ENCODE data around the gene ITGB2.

The ITGB2 gene

GRCh38 chr21:44932408-44933181, 11.9 kb upstream of the ITGB2 start:
- DNase-seq (ENCODE audit: low read depth), result peak; percentile 68
- TF ChIP-seq POLR2A (IDR thresholded peaks at IDR 0.05; ENCODE audit: extremely low read depth, insufficient read length) (no peak), CTCF (IDR thresholded peaks at IDR 0.05; ENCODE audit: low read depth, low read length) (peak; percentile 46)
- no peak overlapping the region for H3K4me3 ChIP-seq (ENCODE audit: low read depth, low read length)

GRCh38 chr21:44931501-44932407, 11.1 kb upstream of the ITGB2 start:
- TF ChIP-seq MAX (IDR thresholded peaks at IDR 0.05; ENCODE audit: low read depth, low read length) (no peak), CTCF (IDR thresholded peaks at IDR 0.05; ENCODE audit: low read depth, low read length) (no peak), POLR2A (IDR thresholded peaks at IDR 0.05; ENCODE audit: extremely low read depth, insufficient read length) (no peak), MYC (IDR thresholded peaks at IDR 0.05; ENCODE audit: low read depth, low read length) (no peak)
- no peak for DNase-seq (ENCODE audit: low read depth)
- H3K4me3 ChIP-seq (ENCODE audit: low read depth, low read length), result peak overlapping the region; percentile 16

GRCh38 chr21:44931137-44931500, 10.4 kb upstream of the ITGB2 start:
- H3K4me3 ChIP-seq (ENCODE audit: low read depth, low read length), result no peak overlapping the region
- TF ChIP-seq CTCF (IDR thresholded peaks at IDR 0.05; ENCODE audit: low read depth, low read length) (no peak), MYC (IDR thresholded peaks at IDR 0.05; ENCODE audit: low read depth, low read length) (no peak; the same call in 1 of the 2 replicates), MAX (IDR thresholded peaks at IDR 0.05; ENCODE audit: low read depth, low read length) (no peak), POLR2A (IDR thresholded peaks at IDR 0.05; ENCODE audit: extremely low read depth, insufficient read length) (no peak)
- peak; percentile 95 for DNase-seq (ENCODE audit: low read depth)

GRCh38 chr21:44930543-44930981, 9.9 kb upstream of the ITGB2 start:
- TF ChIP-seq MYC (IDR thresholded peaks at IDR 0.05; ENCODE audit: low read depth, low read length) (peak; percentile 13; the same call in 1 of the 2 replicates), MAX (IDR thresholded peaks at IDR 0.05; ENCODE audit: low read depth, low read length) (no peak), POLR2A (IDR thresholded peaks at IDR 0.05; ENCODE audit: extremely low read depth, insufficient read length) (no peak)
- peak; percentile 53 for DNase-seq (ENCODE audit: low read depth)
- no peak overlapping the region for H3K4me3 ChIP-seq (ENCODE audit: low read depth, low read length)

GRCh38 chr21:44929799-44930542, 9.3 kb upstream of the ITGB2 start:
- DNase-seq (ENCODE audit: low read depth), result no peak
- H3K4me3 ChIP-seq (ENCODE audit: low read depth, low read length), result no peak overlapping the region
- TF ChIP-seq MAX (IDR thresholded peaks at IDR 0.05; ENCODE audit: low read depth, low read length) (no peak), MYC (IDR thresholded peaks at IDR 0.05; ENCODE audit: low read depth, low read length) (no peak), POLR2A (IDR thresholded peaks at IDR 0.05; ENCODE audit: extremely low read depth, insufficient read length) (no peak), CTCF (IDR thresholded peaks at IDR 0.05; ENCODE audit: low read depth, low read length) (no peak)

All from NB4 (cell line).